IPS DF 4.7 (cell line): ENCODE measurements around the gene RIPOR2.
"Not testable (repeated sequence)": the region's sequence is repeated elsewhere in the genome, so short reads cannot be mapped to it uniquely, and the experiment has no call there.

Experiments used
- DNase-seq: peaks from one replicate; pipeline ENCODE4 v3.0.0-alpha.2; 2013; ENCODE audit warnings: low spot score; ENCODE audit errors: extremely low read depth

RIPOR2 gene

DNA sequence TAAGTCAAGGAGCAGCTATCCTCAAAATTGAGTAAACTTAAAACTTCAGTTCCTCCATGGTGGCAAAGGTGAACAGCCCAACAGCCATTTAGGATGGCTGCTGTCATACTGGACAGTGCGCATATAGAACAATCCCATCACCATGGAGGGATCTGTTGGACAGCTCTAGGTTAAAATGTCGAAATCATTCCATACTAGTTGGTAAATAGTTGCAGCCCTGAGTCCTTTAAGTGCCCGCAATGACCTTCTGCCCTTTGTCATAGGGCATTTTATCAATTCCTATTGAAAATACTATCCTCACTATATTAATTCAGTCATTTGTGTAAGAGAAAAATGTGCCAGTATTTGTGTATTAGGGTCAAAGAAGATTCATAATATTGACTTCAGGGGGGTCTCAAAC lies 128.2 kb downstream of the RIPOR2 start:
- DNase-seq: no peak

DNA sequence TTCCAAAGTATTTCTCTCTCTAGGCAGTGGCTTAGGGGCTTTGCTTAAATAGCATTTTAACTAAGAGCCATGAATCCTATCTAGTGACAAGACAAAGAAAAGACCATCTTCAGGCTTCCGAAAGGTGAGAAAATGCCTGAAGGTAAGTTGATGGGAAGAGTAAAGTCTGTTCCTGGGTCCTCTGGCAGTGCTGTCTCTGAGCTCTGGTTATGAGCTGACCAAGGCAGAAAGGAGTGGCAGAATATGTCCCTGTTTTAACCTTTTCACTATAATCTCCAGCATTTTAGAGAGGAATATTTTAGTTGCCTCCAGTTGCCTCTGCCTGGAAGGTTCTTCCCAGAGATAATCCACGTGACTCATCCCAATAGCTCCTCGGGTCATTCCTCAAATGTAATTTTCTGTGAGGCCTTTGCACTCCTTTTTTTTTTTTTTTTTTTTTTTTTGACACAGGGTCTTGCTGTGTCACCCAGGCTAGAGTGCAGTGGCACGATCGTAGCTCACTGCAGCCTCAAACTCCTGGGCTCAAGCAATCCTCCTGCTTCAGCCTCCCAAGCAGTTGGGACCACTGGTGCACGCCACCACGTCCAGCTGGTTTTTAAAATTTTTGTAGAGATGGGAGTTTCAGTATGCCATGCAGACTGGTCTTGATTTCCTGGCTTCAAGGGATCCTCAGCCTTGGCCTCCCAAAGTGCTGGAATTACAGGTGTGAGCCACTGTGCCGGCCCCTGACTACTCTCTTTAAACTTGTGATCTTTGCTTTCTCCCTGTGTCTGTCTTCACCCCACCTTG lies 133.3 kb downstream of the RIPOR2 start:
- DNase-seq: no peak

DNA sequence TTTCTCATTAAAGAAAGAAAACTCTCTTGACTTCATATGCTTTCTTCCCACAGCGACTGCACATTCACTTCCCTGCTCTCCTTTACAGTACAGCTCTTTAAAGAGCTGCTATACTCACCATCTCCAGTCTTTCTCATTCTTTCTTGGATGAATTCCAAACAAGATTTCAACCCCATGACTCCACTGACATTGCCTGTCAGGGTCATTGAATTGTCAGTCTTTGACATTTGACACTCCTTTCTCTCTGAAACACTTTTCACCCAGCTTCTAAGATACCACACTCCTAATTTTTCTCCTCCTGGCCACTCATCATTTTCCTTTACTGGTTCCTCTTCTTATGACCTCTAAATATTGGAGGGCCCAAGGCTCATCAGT lies 136.2 kb downstream of the RIPOR2 start:
- no peak for DNase-seq

DNA sequence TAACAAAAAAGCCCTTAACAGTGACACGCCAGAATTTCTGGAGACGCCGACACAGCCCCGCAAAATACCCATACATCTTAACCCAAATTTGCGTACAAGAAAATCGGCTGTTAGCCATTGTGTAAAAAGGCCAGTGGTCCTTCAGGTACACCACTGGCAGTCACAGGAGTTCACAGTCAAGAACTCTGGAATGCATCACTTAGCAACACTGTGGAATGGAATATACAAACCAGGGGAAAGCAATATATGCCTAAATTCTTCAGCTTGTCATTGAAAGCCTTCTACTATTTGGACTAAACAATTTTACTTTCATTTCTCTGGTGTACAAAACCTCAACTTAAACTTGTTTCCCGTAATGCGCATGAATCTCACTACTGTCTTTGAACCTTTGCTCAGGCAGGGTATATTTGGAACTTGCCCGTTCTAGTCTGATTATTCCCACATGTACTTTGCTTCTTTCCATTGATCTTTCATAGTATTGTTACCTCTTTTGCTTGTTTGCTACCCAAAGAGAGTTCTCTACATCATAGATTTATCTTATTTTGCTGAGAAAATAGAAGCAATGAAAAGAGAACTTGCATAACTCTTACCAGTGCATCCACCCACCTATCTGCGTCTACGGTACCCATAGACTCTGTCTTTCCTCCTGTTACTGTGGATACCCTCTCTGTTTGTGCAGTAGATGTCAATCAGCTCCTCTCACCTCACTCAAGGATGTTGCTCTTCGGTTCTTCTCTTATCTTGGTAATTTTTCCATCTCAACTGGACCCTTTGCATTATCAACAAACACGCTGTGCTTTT lies 136.8 kb downstream of the RIPOR2 start, which contains the start of gene ARMH2:
Gene ARMH2 (minus strand): TSS at position 178 of the 801 bp plus-strand sequence. CDS start 60 bp downstream, at position 118.
- no peak for DNase-seq

DNA sequence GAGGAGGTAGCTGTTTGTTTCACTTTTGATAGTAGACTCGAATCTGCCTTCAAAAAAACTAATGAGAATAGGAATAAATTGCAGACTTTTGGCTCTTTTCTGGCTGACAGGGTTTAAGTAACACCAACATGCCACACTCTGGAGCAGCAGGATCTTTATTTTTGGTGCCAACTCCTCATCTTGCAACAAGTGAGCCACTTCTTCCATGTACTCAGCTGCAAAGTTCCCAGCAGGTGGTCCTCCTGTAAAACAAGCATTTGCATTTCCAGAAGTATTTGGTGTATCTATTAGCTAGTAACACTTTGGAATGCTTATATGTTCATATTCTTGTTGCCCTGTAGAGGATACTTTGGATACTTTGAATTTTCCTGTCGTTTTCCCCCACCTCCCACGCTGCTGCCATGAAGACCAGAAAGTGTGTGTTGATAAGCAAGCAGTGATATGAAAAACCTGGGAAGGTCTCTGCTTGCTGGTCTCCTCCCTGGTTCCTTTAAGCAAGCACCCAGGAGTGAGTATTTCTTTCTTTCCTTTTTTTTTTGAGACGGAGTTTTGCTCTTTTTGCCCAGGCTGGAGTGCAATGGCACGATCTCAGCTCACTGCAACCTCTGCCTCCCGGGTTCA lies 138.1 kb downstream of the RIPOR2 start:
- no peak for DNase-seq

DNA sequence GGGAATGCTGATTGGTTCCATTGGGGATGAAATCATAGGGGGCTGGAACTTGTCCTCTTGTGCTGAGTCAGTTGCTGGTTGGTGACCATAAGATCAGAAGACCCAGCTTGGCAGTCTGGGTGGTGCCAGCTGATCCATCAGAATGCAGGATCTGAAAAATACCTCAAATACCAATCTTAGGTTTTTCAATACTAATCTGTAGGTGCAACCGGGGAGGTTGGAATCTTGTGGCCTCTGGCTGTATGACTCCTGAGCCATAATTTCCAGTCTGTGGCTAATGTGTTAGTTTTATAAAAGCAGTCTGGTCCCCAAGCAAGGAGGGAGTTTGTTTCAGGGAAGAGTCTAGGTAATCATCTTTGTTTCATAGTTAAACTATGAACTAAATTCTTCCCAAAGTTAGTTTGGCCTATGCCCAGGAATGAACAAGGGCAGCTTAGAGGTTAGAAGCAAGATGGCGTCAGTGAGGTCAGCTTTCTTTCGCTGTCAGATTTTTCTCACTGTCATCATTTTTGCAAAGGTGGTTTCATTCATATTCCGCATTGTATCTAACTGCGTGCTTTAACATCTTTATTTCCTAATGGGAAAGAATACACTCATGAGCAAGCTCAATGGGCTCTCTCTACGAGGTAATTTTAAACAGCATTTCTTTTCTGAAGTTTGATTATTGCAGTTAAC lies 139.0 kb downstream of the RIPOR2 start:
- no peak for DNase-seq

DNA sequence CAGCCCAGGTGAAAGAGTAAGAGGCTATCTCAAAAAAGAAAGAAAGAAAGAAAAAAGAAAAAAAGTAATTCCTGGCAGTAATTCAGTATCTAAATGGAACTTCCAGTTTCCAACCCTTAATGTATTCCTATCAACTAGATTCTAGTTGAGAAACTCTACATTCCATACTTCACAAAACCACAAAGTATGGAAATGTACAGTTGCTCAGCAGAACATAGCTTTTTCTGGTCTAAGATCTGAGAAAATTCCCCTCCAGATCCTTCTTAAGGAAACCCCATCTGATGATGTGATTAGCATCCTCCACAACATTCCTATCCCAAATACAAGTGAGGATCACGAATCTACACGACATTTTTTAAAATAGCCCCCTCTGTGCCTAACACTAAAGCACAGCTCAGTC lies 140.7 kb downstream of the RIPOR2 start:
- no peak for DNase-seq

DNA sequence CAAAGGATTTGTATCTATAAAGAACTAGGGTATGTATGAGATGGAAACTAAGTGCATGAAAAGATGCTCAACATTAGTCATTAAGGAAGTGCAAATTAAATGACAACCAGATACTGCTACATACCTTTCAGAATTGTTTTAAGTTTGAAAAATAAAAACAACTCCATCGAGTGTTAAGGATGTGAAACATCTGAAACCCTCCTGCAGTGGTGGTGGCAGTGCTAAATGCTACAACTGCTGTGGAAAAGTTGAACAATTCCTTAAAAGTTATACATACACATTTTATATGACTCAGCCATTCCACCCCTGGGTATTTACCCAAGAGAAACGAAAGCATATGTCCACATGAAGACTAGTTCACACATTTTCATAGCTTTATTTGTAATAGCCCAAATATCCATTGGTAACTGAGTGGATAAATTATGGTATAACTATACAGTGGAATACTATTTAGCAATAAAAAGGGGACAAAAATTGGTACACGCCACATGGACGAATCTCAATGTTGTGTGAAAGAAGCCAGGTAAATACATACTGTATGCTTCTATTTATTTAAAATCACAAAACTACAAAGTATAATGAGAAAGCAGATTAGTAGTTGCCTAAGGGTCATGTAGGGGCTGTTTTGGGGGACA lies 147.6 kb downstream of the RIPOR2 start:
- DNase-seq: no peak

DNA sequence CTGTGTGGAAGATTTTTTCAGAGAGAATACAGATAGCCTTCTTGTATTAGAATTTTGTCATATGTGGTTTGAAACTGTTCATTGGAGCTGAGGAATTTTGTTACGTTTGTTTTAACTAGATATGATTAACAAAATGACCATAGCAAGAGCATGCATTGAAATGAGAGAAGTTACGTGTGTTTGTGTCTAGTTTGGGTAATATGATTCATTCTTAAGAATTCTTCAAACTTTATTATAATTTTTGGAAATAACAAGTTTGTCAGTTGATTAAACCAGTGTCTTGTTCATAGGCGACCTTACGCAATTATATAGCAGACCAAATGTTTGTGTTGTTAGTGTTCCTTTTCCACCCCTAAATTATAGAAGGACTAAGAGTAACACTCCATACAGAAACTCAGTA lies 155.6 kb downstream of the RIPOR2 start:
- no peak for DNase-seq

DNA sequence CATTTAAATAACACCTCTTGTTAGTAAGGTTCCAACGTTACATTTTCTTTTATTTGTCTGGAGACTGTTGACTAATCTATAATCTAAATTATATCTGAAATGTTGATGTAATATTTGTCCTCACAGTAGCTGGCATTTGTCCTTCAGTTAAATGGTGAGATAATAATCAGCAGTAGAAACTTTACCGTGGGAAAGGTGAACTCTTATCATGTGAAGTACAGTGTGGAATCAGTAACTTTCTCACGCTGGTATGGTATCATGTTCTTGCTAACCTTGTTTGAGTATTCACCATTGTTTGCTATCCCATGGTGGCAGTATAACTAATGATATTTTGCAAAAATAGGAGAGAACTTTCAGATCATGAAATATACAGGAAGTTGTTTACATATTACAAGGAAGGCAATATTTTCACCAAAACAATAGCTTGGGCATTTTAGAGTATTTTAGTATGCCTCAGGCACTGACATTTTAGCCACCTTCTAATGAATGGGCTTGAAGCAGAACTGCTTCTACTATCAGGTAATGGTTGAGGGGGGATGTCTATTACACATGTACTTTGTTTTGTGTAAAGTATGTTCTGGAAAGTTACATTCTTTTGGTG lies 156.2 kb downstream of the RIPOR2 start:
- no peak for DNase-seq

DNA sequence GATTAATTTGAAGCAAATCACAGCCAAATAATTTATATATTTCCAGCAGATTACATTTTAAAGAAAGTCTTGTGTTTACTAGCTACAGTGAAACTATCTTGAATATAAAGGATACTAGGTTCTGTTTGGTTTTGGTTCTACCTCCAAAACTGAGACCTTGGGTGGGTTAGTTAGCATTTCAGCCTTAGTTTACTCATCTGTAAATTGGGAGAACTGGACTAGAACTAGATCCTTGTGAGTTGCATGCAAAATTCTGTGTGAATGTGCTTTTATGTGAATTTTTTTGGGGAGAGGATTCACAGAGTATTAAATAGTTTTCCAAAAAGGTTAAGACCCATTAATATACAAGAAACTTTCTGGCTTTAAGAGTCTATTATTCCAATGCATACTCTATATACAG lies 156.9 kb downstream of the RIPOR2 start:
- DNase-seq: no peak

DNA sequence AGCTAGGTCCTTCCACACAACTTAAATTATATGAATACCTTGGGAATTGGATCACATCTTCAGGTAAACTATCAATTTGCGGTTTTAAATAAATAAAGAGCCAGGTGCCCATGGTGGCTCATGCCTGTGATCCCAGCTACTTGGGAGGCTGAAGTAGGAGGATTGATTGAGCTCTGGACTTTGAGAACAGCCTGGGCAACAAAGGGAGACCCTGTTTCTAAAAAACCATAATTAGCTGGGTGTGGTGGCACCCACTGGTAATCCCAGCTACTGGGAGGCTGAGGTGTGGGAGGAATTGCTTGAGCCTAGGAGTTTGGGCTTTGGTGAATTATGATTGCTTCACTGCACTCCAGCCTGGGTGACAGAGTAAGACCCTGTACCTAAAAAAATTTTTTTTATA lies 157.6 kb downstream of the RIPOR2 start:
- no peak for DNase-seq

DNA sequence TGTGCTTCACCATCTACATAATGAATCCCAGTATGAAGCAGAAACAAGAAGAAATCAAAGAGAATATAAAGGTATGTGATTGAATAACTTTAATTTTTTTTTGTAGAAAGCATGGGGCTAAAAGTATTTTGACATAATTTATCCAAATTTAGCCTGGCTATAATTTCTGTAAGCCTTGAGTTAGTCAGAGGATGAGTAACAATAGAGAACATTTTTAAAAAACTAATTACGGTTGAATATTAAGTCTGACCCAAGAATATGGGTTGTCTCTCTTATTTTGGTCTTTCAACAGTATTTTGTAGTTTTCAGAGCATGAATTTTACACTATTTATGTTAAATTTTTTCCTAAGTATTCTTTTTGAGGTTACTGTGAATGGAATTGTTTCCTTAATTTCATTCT lies 158.5 kb downstream of the RIPOR2 start:
- DNase-seq: no peak

DNA sequence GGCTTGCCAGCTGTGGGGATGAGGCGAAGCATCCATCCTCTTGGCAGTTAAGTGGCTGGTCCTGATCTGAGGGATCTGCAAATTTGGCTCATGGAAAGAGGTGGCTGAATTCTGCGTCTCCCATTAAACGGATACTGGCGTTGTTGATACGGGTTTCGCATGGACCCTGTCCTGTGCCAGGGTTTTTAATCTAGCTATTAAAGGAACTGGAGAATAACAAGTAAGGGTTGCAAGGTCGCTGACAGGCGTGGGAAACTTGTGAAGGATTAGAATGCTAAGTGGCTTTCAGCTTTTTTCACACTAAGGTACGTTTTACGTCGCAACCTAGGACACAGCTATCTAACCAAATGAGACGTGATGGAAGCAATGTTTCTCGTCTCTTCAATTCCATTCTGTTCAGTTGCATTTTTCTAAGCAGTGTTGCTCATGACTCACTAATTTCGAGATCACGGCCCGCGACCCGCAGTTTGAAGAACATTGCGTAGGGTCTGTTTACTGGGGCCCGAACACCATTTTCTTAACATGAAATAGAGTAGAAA lies 160.2 kb downstream of the RIPOR2 start:
- DNase-seq: no peak

DNA sequence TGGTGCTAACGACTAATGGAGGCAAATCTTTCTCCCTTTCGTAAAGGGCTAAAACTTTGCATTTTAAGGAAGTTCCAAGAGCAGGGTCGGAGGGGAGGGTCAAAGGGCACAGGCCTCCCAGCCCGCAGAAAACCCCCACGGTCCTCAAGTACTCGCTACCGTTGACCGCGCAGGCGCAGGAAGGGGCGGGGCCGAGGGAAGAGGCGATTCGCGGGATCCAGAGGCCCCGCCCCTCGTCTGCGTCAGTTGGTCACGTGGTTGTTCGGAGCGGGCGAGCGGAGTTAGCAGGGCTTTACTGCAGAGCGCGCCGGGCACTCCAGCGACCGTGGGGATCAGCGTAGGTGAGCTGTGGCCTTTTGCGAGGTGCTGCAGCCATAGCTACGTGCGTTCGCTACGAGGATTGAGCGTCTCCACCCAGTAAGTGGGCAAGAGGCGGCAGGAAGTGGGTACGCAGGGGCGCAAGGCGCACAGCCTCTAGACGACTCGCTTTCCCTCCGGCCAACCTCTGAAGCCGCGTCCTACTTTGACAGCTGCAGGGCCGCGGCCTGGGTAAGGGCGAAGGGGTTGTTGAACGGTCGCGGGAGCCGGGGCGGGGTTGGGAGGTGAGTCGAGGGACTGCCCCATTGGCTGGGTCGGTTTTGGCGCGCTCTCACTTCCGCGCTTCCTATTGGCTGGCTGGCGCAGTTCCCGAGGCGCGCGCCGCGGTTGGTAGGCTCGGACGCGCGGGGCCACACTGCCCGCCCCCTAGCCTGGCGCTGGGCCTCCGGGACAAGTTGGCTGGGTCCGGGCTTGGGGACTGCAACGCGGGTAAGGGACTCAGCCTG lies 160.9 kb downstream of the RIPOR2 start, which contains the start of gene GMNN:
Gene GMNN (plus strand): TSS at position 242 of the 824 bp plus-strand sequence. CDS start 2,310 bp downstream, outside the sequence.
- peak; percentile 71 for DNase-seq

DNA sequence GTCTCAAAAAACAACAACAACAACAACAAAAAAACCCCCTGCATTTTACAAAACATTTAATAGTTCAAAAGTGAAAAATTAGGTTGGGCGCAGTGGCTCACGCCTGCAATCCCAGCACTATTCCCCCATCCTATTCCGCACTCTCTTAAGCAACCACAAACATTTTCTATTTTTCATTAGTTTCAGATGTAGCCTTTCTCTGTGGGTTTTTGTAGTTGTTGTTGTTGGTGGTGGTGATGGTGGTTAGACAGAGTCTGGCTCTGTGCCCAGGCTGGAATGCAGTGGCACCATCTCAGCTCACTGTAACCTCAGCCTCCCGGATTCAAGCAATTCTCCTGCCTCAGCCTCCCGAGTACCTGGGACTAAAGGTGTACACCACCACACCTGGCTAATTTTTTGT lies 167.4 kb downstream of the RIPOR2 start:
- DNase-seq: no peak

DNA sequence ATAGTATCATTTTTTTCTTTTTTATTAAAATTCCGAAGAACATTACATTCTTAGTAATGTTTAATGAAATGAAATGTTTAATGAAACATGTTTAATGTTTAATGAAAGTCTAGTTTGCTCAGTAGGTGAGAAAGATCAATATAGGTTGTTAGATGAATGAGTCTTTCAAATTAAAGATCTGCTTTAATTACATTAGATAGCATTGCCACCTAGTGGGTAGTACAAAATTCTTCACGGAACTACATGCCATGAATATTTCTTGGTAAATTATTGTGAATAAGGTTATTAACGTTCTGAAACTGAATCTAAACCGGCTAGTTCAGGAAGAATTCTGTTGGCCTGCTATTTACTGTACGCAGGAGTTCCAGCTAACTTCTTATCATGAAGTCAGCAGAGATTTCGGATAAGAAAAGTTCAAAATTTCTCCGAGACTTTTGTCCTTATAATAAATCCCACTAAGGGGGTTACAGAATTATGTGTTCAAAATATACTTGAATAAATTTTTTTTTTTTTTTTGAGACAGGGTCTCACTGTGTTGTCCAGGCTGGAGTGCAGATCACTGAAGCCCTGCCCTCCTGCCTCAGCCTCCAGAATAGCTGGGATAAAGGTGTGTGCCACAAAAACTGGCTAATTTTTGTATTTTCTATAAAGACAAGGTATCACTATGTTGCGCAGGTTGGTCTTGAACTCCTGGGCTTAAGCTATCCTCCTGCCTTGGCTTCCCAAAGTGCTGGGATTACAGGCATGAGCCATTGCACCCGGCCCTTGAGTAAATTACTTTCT lies 168.9 kb downstream of the RIPOR2 start:
- no peak for DNase-seq

DNA sequence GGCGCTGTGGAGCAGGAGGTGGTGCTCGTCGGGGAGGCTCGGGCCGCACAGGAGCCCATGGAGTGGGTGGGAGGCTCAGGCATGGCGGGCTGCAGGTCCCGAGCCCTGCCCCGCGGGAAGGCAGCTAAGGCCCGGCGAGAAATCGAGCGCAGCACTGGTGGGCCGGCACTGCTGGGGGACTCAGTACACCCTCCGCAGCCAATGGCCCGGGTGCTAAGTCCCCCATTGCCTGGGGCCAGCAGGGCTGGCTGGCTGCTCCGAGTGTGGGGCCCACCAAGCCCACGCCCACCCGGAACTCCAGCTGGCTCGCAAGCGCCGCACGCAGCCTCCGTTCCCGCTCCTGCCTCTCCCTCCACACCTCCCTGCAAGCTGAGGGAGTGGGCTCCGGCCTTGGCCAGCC lies 169.8 kb downstream of the RIPOR2 start:
- DNase-seq: not testable (repeated sequence)
